NCI-H226 (cell line): ENCODE data around the gene SLC2A13.

ENCODE experiments used
- DNase-seq: peaks from one replicate; pipeline ENCODE4 v3.0.0-alpha.2; 2015

SLC2A13 gene

GRCh38 chr12:39723831-39724230, 382.1 kb downstream of the SLC2A13 start:
- DNase-seq = peak; percentile 90

GRCh38 chr12:39722504-39722903, 383.4 kb downstream of the SLC2A13 start:
- DNase-seq = no peak

- no peak for DNase-seq
Observed at GRCh38 chr12:39713552-39713951, 392.3 kb downstream of the SLC2A13 start.

GRCh38 chr12:39712334-39712733, 393.5 kb downstream of the SLC2A13 start:
- no peak for DNase-seq
